ENCODE data around the gene TMEM254.
"Not testable (repeated sequence)": the region's sequence is repeated elsewhere in the genome, so short reads cannot be mapped to it uniquely, and the experiment has no call there.

DNA sequence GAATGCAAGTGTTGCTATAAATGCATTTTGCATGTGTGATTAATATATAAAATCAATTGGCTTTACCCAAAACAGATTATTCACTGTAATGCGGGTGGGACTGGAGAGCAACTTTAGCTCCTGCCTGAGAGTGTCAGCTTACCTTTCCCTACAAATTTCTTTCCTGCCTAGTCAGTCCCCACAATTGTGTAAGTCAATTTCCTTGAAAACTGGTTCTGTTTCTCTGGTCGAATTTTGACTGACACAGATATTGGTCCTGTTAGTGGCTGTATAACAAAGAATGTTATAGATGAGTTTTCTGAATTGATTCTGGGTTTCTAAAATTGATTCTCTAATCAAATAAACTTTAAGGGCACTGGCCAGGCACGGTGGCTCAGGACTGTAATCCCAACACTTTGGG lies 43.0 kb upstream of the TMEM254 start:
- not testable (repeated sequence) for TF ChIP-seq CTCF (conservative IDR thresholded peaks at IDR 0.05; ENCODE audit: low read length); EZH2phosphoT487 (IDR thresholded peaks at IDR 0.05; ENCODE audit: borderline replicate concordance, low read depth, low read length)
